ENCODE data around the gene RNPS1. TPM values are rescaled to one million over a fixed set of nuclear protein-coding genes. Genes with fewer than 3 reads are reported as not detected.

The RNPS1 gene
- total and polyA plus RNA-seq, 9 of the 15 experiments (the other 6 are each of a cell fraction or from before 2014, with no cell fraction given) = 44.9 to 338 (median 202) TPM

- TF ChIP-seq, protein P1, sequence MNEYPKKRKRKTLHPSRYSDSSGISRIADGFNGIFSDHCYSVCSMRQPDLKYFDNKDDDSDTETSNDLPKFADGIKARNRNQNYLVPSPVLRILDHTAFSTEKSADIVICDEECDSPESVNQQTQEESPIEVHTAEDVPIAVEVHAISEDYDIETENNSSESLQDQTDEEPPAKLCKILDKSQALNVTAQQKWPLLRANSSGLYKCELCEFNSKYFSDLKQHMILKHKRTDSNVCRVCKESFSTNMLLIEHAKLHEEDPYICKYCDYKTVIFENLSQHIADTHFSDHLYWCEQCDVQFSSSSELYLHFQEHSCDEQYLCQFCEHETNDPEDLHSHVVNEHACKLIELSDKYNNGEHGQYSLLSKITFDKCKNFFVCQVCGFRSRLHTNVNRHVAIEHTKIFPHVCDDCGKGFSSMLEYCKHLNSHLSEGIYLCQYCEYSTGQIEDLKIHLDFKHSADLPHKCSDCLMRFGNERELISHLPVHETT (CRISPR knock-in tag; conservative IDR thresholded peaks at IDR 0.05 in 1 of 2, IDR thresholded peaks at IDR 0.05 in 1 of 2) = peak in 1 of 2 experiments; percentile 93; a peak in 2 of 4 replicates
- TF ChIP-seq MBD2 (IDR thresholded peaks at IDR 0.05; ENCODE audit: borderline replicate concordance, low read depth) (peak; percentile 92; the same call in 1 of the 2 replicates), FOXP4 (CRISPR knock-in tag; IDR thresholded peaks at IDR 0.05; ENCODE audit: borderline replicate concordance) (0 out of 2 replicates have a peak, but pooled peaks have one; percentile 41), SMAD3 (CRISPR knock-in tag; conservative IDR thresholded peaks at IDR 0.05) (no peak), RNF2 (IDR thresholded peaks at IDR 0.05) (peak; percentile 62; the same call in 1 of the 2 replicates), CC2D1A (IDR thresholded peaks at IDR 0.05) (0 out of 2 replicates have a peak, but pooled peaks have one; percentile 59), C11orf30 (IDR thresholded peaks at IDR 0.05; ENCODE audit: low read depth) (peak; percentile 97), ATF1 (CRISPR knock-in tag; IDR thresholded peaks at IDR 0.05) (peak; percentile 98), ATF1 (tag; IDR thresholded peaks at IDR 0.05) (peak; percentile 100), ZNF239 (CRISPR knock-in tag; IDR thresholded peaks at IDR 0.05) (no peak), HDAC3 (IDR thresholded peaks at IDR 0.05; ENCODE audit: borderline replicate concordance, partially characterized antibody) (no peak), ZNF232 (CRISPR knock-in tag; IDR thresholded peaks at IDR 0.05) (peak; percentile 44; the same call in 1 of the 2 replicates), ZNF431 (CRISPR knock-in tag; IDR thresholded peaks at IDR 0.05) (peak; percentile 74; the same call in 1 of the 2 replicates), BACH1 (tag; IDR thresholded peaks at IDR 0.05) (no peak), ETV5 (CRISPR knock-in tag; IDR thresholded peaks at IDR 0.05; ENCODE audit: low read depth) (peak; percentile 21; the same call in 1 of the 2 replicates), ZNF384 (IDR thresholded peaks at IDR 0.05; ENCODE audit: low read depth, low read length) (no peak), ZFP36 (IDR thresholded peaks at IDR 0.05; ENCODE audit: low read depth, low read length, partially characterized antibody) (no peak), PRPF4 (IDR thresholded peaks at IDR 0.05; ENCODE audit: insufficient read depth, low read depth, low read length, poor library complexity, severe bottlenecking) (peak; percentile 84), ZNF316 (IDR thresholded peaks at IDR 0.05) (0 out of 2 replicates have a peak, but pooled peaks have one; percentile 29), FOXK1 (CRISPR knock-in tag; IDR thresholded peaks at IDR 0.05; ENCODE audit: borderline replicate concordance) (peak; percentile 66; the same call in 1 of the 2 replicates)
- TF ChIP-seq, protein P2, sequence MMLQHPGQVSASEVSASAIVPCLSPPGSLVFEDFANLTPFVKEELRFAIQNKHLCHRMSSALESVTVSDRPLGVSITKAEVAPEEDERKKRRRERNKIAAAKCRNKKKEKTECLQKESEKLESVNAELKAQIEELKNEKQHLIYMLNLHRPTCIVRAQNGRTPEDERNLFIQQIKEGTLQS (IDR thresholded peaks at IDR 0.05) = peak; percentile 97
- TF ChIP-seq, protein P2 (CRISPR knock-in tag; conservative IDR thresholded peaks at IDR 0.05) = 0 out of 2 replicates have a peak, but pooled peaks have one; percentile 77
- TF ChIP-seq, protein P3, sequence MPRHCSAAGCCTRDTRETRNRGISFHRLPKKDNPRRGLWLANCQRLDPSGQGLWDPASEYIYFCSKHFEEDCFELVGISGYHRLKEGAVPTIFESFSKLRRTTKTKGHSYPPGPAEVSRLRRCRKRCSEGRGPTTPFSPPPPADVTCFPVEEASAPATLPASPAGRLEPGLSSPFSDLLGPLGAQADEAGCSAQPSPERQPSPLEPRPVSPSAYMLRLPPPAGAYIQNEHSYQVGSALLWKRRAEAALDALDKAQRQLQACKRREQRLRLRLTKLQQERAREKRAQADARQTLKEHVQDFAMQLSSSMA (CRISPR knock-in tag; IDR thresholded peaks at IDR 0.05) = peak; percentile 89; the same call in 1 of the 2 replicates
These were observed at the start of gene RNPS1 (continued) for GRCh38 chr16:2267913-2268666.

All from K562 (cell line).